GM21367 (cell line): ENCODE measurements around the gene HCRT.
"Not testable (repeated sequence)": the region's sequence is repeated elsewhere in the genome, so short reads cannot be mapped to it uniquely, and the experiment has no call there.

ENCODE experiments used
- ATAC-seq: cut with Tn5 transposase; IDR thresholded peaks from one replicate; pipeline ENCODE4 v1.9.1; 2021; ENCODE audit not compliant: unreplicated experiment

HCRT gene

GRCh38 chr17:42198897-42199296, 13.6 kb upstream of the HCRT start:
- ATAC-seq, result no peak

GRCh38 chr17:42197564-42198156, 12.4 kb upstream of the HCRT start:
- no peak for ATAC-seq

- peak; percentile 50 for ATAC-seq
Observed at GRCh38 chr17:42193969-42194899, 9.0 kb upstream of the HCRT start, which contains the start of gene GHDC. TSS of gene GHDC (minus strand) at chr17:42194494. CDS start at chr17:42193581, 913 bp downstream.

GRCh38 chr17:42193216-42193968, 8.1 kb upstream of the HCRT start:
- no peak for ATAC-seq

- no peak for ATAC-seq
Observed at GRCh38 chr17:42192189-42193126, 7.2 kb upstream of the HCRT start.

- no peak for ATAC-seq
Observed at GRCh38 chr17:42191275-42191608, 6.0 kb upstream of the HCRT start.

GRCh38 chr17:42190491-42191274, 5.4 kb upstream of the HCRT start:
- no peak for ATAC-seq

- ATAC-seq, result no peak
Observed at GRCh38 chr17:42189651-42189965, 4.4 kb upstream of the HCRT start.

GRCh38 chr17:42188749-42189650, 3.7 kb upstream of the HCRT start:
- ATAC-seq, result no peak

- ATAC-seq, result no peak
Observed at GRCh38 chr17:42187833-42188232, 2.6 kb upstream of the HCRT start.

- ATAC-seq, result not testable (repeated sequence)
Observed at GRCh38 chr17:42186191-42186590, 939 bp upstream of the HCRT start.

- no peak for ATAC-seq
Observed at GRCh38 chr17:42185621-42185930, 324 bp upstream of the HCRT start.

GRCh38 chr17:42183741-42184711, 1.2 kb downstream of the HCRT start:
- peak; percentile 49 for ATAC-seq

GRCh38 chr17:42182927-42183734, 2.1 kb downstream of the HCRT start:
- no peak for ATAC-seq

GRCh38 chr17:42181851-42182207, 3.4 kb downstream of the HCRT start:
- ATAC-seq, result no peak

GRCh38 chr17:42180922-42181850, 4.1 kb downstream of the HCRT start, which contains the start of gene KCNH4:
TSS of gene KCNH4 (minus strand) at chr17:42181142. CDS start at chr17:42180945, 197 bp downstream.
- no peak for ATAC-seq
